Neural cell (in vitro differentiated cells): Measurements from ENCODE around the gene ARHGEF40. TPM values are rescaled to one million over a fixed set of nuclear protein-coding genes. Genes with fewer than 3 reads are reported as not detected.

Source experiments
- H2AFZ ChIP-seq: fragments of 200-600, 300-800 bp; sonication (generic), shearing (Covaris generic); 2 replicates; pipeline ENCODE4 v1.6.0; 2014; ENCODE audit warnings: low read depth, mild to moderate bottlenecking, antibody characterized with exemption, low read length, moderate library complexity
- H3F3A ChIP-seq: fragments of 200-600 bp; shearing (Covaris generic); 2 replicates; pipeline ENCODE4 v1.6.1; 2016; ENCODE audit warnings: mild to moderate bottlenecking, moderate library complexity, mixed read lengths, antibody characterized with exemption, low read length; ENCODE audit not compliant: insufficient read depth, poor library complexity, severe bottlenecking
- H3K27ac ChIP-seq: fragments of 200-600, 300-800 bp; sonication (generic), shearing (Covaris generic); 2 replicates; pipeline ENCODE4 v1.5.1; 2014; ENCODE audit warnings: mild to moderate bottlenecking, low read length, moderate library complexity
- H3K27me3 ChIP-seq: fragments of 300-800, 200-600 bp; sonication (generic), shearing (Covaris generic); 2 replicates; pipeline ENCODE4 v1.6.0; 2014; ENCODE audit warnings: mild to moderate bottlenecking, low read depth, low read length, moderate library complexity; ENCODE audit not compliant: insufficient read depth
- H3K36me3 ChIP-seq: fragments of 300-800, 200-600 bp; sonication (generic), shearing (Covaris generic); 2 replicates; pipeline ENCODE4 v1.5.1; 2014; ENCODE audit warnings: mild to moderate bottlenecking, antibody characterized with exemption, low read length, moderate library complexity; ENCODE audit not compliant: insufficient read depth
- H3K4me2 ChIP-seq: fragments of 300-800, 200-600 bp; sonication (generic), shearing (Covaris generic); 2 replicates; pipeline ENCODE4 v1.6.0; 2014; ENCODE audit warnings: mild to moderate bottlenecking, low read length
- H3K4me3 ChIP-seq: fragments of 300-800, 200-600 bp; sonication (generic), shearing (Covaris generic); 2 replicates; pipeline ENCODE4 v1.5.1; 2014; ENCODE audit warnings: mild to moderate bottlenecking, low read length, moderate library complexity
- H3K79me2 ChIP-seq: fragments of 200-600 bp; shearing (Covaris generic); replicated peaks from 2 replicates; pipeline ENCODE4 v1.6.0; 2014; ENCODE audit warnings: mild to moderate bottlenecking, low read length, moderate library complexity; ENCODE audit not compliant: insufficient read depth
- H3K9ac ChIP-seq: fragments of 300-800, 200-600 bp; sonication (generic), shearing (Covaris generic); 2 replicates; pipeline ENCODE4 v1.6.1; 2016; ENCODE audit warnings: mild to moderate bottlenecking, low read length, mixed read lengths
- H3K9me2 ChIP-seq: fragments of 200-600 bp; shearing (Covaris generic); 2 replicates; pipeline ENCODE4 v1.6.1; 2016; ENCODE audit warnings: mild to moderate bottlenecking, low read length, mixed read lengths; ENCODE audit not compliant: insufficient read depth
- H3K9me3 ChIP-seq: fragments of 200-600, 300-800 bp; sonication (generic), shearing (Covaris generic); 2 replicates; pipeline ENCODE4 v1.6.1; 2016; ENCODE audit warnings: mild to moderate bottlenecking, mixed run types, low read length, moderate library complexity, mixed read lengths
- H4K20me1 ChIP-seq: fragments of 200-600 bp; shearing (Covaris generic); 2 replicates; pipeline ENCODE4 v1.6.1; 2016; ENCODE audit warnings: mild to moderate bottlenecking, mixed run types; ENCODE audit not compliant: insufficient read depth
- CTCF ChIP-seq: fragments of 450-650 bp; IDR thresholded peaks from 2 replicates; pipeline ENCODE4 v1.5.1; 2014; ENCODE audit warnings: antibody characterized with exemption, mild to moderate bottlenecking, moderate library complexity; ENCODE audit not compliant: poor library complexity, severe bottlenecking
- EP300 ChIP-seq: fragments of 450-650 bp; conservative IDR thresholded peaks from 2 replicates; pipeline ENCODE4 v1.6.1; 2014; ENCODE audit warnings: antibody characterized with exemption, mild to moderate bottlenecking, moderate library complexity; ENCODE audit not compliant: poor library complexity, severe bottlenecking
- EZH2 ChIP-seq: fragments of 200-600, 300-800 bp; shearing (Covaris generic), sonication (generic); IDR thresholded peaks from 2 replicates; pipeline ENCODE4 v1.6.1; 2014; ENCODE audit warnings: antibody characterized with exemption, low read length, borderline replicate concordance, mild to moderate bottlenecking; ENCODE audit not compliant: insufficient read depth, poor library complexity, severe bottlenecking
- MXI1 ChIP-seq: fragments of 450-650 bp; conservative IDR thresholded peaks from 2 replicates; pipeline ENCODE4 v1.6.1; 2014; ENCODE audit warnings: antibody characterized with exemption, mild to moderate bottlenecking; ENCODE audit not compliant: poor library complexity, severe bottlenecking
- POLR2AphosphoS5 ChIP-seq: IDR thresholded peaks from 2 replicates; pipeline ENCODE4 v1.6.1; 2012
- RAD21 ChIP-seq: fragments of 450-650 bp; conservative IDR thresholded peaks from 2 replicates; pipeline ENCODE4 v1.6.1; 2014; ENCODE audit warnings: antibody characterized with exemption, mild to moderate bottlenecking, moderate library complexity
- REST ChIP-seq: IDR thresholded peaks from 2 replicates; pipeline ENCODE4 v1.6.1; 2012; ENCODE audit warnings: borderline replicate concordance
- SMC3 ChIP-seq: fragments of 450-650 bp; conservative IDR thresholded peaks from 2 replicates; pipeline ENCODE4 v1.6.1; 2014; ENCODE audit warnings: antibody characterized with exemption, mild to moderate bottlenecking, moderate library complexity; ENCODE audit not compliant: poor library complexity
- TAF1 ChIP-seq: IDR thresholded peaks from 2 replicates; pipeline ENCODE4 v1.6.1; 2012; ENCODE audit warnings: low read depth
- polyA plus RNA-seq: library from polyadenylated mRNA; depleted of rRNA; stranded (reverse); fragments of >200 nt; gene quantifications from 2 replicates; pipeline ENCODE4 v1.2.3, GENCODE V29; 2014

Gene ARHGEF40
- polyA plus RNA-seq, 1 donor from 2014 or later = 28.9 TPM

- Histone ChIP-seq H2AFZ (no peak within 1 kb of the TSS), H3K4me3 (no peak within 1 kb of the TSS), H3K4me2 (no peak within 1 kb of the TSS), H3F3A (no peaks in the 10 kb centered on the region), H3K9ac (no peak within 1 kb of the TSS), H4K20me1 (no peaks in the 10 kb centered on the region), H3K27me3 (no peaks in the 10 kb centered on the region), H3K9me3 (no peaks in the 10 kb centered on the region), H3K27ac (no peak within 1 kb of the TSS), H3K9me2 (no peaks in the 10 kb centered on the region), H3K36me3 (no peaks in the 10 kb centered on the region), H3K79me2 (no peaks in the 10 kb centered on the region)
- no peak for TF ChIP-seq SMC3
- TF ChIP-seq REST = no peak
- TF ChIP-seq TAF1 = no peak
- no peak for TF ChIP-seq MXI1
- TF ChIP-seq EP300 = no peak
- TF ChIP-seq CTCF = no peak
- TF ChIP-seq POLR2AphosphoS5 = no peak
- TF ChIP-seq RAD21 = no peak
- no peak for TF ChIP-seq EZH2
Measured at GRCh38 chr14:21057803-21058675, 12.1 kb upstream of the ARHGEF40 start, which contains the start of gene RNASE8. RNASE8 (plus strand) TSS chr14:21057822; CDS start chr14:21057893, 71 bp downstream.

GRCh38 chr14:21058903-21059302 lies 11.2 kb upstream of the ARHGEF40 start:
- Histone ChIP-seq H3F3A (no peaks in the 10 kb centered on the region), H3K79me2 (no peaks in the 10 kb centered on the region), H3K9ac (no peak overlapping the region), H3K4me2 (no peak overlapping the region), H3K9me3 (no peaks in the 10 kb centered on the region), H3K36me3 (no peaks in the 10 kb centered on the region), H3K27me3 (no peaks in the 10 kb centered on the region), H3K9me2 (no peaks in the 10 kb centered on the region), H2AFZ (no peak overlapping the region), H3K27ac (no peak overlapping the region), H4K20me1 (no peaks in the 10 kb centered on the region), H3K4me3 (no peak overlapping the region)
- no peak for TF ChIP-seq SMC3
- no peak for TF ChIP-seq POLR2AphosphoS5
- no peak for TF ChIP-seq RAD21
- no peak for TF ChIP-seq EP300
